Embryonic facial prominence (tissue), 1 donor: ENCODE data around the gene EHMT1.
"Not testable (repeated sequence)": the region's sequence is repeated elsewhere in the genome, so short reads cannot be mapped to it uniquely, and the experiment has no call there.

Experiments
- DNase-seq: peaks from one replicate; pipeline ENCODE4 v3.0.0-alpha.2; 2016; ENCODE audit errors: extremely low spot score

EHMT1 gene

GRCh38 chr9:137809040-137809576, 190.3 kb downstream of the EHMT1 start:
- no peak for DNase-seq

DNA sequence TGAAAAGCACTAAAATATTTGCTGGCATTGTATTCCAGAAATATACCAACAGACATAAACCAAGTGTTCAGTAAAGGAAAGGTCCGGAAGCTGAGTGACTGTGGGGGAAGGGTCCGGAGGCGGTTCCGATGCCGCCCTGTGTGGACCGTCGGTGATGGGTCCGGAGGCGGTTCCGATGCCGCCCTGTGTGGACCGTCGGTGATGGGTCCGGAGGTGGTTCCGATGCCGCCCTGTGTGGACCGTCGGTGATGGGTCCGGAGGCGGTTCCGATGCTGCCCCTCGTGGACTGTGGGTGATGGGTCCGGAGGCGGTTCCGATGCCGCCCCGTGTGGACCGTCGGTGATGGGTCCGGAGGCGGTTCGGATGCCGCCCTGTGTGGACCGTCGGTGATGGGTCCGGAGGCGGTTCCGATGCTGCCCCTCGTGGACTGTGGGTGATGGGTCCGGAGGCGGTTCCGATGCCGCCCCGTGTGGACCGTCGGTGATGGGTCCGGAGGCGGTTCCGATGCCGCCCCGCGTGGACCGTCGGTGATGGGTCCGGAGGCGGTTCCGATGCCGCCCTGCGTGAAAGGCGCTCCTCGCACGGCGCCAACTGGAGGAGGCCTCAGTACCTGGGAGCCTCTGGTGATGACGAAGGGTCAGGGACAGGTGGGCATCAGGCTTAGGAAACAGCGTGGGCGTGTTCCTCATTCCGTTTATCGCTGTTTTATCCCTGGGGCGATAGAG, 191.1 kb downstream of the EHMT1 start:
- DNase-seq: not testable (repeated sequence)

DNA sequence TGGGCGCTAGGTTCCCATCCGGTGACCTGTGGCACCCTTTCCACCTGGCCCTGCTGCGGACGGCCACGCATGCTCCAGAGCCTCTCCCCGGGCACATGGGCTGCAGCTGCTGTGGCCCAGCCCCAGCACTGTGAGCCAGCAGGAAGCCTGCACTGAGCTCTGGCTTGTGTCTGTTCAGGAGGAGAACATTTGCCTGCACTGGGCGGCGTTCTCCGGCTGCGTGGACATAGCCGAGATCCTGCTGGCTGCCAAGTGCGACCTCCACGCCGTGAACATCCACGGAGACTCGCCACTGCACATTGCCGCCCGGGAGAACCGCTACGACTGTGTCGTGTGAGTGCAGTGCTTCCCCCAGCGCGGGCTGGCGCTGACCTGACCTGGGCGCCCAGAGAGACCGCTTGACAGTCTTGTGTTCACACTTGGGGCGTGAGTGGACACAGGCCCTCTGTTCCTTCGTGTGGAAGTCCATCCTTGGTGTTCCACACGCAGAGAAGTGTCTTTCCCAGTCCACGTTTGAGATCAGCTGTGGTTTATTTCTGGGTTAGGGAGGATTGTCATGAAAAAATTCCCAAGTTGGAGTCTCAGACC, 192.6 kb downstream of the EHMT1 start:
- DNase-seq: no peak

GRCh38 chr9:137812356-137813023, 193.7 kb downstream of the EHMT1 start:
- DNase-seq: no peak

DNA sequence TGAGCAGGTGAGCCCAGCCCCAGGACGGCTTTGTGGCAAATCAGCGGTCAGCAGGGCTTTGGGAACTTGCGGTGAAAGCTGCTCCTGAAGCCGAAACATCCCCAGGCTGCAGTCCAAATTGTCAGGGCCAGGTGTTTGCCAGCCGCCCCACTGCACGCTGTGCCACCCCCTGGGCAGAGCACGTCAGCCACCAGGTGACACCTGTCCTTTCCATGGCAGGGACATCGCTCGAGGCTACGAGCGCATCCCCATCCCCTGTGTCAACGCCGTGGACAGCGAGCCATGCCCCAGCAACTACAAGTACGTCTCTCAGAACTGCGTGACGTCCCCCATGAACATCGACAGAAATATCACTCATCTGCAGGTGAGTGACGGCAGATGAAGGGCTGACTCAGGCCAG, 194.4 kb downstream of the EHMT1 start:
- DNase-seq: no peak

GRCh38 chr9:137813651-137814415, 195.0 kb downstream of the EHMT1 start:
- DNase-seq: no peak

DNA sequence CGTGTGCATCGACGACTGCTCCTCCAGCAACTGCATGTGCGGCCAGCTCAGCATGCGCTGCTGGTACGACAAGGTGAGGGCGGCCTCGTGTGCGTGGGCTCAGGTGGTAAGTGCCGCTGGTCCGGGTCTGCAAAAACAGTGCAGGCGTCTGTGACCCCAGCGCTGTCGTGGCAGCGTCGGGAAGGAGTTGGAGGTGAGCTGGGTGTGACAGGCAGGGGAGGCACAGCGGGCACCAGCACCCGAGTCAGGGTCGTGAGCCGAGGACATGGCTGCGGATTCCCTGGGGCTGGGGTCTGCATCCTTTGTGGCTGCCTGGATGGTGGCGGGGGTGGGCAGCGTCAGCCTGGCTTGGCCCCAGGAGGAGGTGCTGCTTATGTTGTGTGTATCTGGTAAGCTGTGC, 195.6 kb downstream of the EHMT1 start:
- DNase-seq: no peak

GRCh38 chr9:137814841-137815240, 196.0 kb downstream of the EHMT1 start:
- no peak for DNase-seq

DNA sequence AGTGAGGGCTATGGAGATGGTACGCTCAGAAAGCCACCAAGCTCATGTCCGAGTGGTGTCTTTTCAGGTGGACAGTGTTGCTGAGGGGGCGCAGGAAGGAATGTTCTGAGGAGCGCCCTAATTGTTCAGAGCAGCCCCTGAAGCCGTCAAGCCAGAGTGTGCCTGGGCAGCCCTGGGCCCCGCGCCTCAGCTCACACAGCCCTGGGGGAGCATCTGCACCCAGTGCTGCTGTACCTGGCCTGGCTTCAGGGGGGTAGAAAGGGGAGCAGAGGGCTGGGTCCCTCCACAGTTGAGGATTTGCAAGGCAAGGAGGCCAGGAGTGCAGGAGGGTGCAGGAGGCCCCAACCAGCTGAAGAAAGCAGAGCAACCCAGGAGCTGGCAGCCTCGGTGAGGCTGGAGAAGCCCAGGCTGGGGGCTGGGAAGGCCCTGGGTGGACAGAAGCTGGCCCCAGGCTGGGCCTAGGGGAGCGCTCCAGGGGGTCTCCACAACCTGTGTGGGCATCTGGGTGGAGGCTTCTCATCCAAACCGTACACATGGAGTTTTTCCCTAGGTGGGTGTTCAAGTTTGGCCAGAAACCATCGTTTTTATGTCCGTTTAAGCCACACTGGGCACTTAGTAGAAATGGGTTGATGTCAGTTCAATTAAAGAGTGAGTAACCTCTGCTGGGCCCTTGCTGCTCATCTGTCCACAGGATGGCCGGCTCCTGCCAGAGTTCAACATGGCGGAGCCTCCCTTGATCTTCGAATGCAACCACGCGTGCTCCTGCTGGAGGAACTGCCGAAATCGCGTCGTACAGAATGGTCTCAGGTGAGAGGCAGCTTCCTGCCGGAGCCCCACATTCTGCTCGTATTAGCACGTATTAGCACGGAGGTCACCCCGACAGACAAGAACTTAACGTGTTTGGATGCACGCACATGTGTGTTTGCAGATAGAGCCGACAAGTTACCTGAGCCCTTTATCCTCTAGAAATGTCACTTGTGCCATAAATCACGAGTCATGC, 196.8 kb downstream of the EHMT1 start:
- no peak for DNase-seq

GRCh38 chr9:137816531-137817235, 197.9 kb downstream of the EHMT1 start:
- DNase-seq: no peak

DNA sequence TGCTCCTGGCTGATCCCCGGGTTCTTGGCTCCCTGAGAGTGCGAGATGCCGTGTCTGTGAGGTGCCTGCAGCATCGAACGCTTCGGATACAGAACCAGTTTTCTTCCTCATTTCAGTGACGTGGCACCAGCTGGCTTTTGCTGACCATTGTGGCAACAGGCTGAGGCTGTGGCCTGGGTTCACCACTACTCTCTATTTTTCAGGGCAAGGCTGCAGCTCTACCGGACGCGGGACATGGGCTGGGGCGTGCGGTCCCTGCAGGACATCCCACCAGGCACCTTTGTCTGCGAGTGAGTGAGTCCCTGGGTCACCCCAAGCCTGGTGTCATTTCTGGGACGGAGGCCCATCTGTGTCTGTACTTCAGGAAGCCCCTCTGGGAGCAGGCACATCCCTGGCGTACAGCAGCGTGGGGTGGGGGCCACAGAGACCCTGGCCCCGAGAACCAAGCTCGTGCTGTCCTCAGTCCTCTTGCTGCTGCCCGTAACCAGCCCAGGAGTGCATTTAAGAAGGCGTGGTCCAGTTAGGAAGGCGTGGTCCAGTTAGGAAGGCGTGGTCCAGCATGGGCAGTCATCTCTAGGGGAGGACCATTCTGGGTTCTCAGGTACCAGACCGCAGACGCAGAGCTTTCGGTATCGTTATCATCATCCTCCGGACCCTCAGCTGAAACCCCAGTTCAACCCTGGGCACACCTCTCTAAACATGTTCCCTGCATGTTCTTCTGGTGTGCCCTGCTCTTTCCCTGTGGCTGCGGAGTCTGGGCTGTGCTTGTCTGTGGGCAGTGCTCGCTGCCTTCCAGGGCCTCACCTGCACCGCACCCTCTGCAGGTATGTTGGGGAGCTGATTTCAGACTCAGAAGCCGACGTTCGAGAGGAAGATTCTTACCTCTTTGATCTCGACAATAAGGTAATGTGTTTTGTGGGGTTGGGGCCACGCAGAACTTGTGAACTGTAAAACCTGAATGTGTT, 198.7 kb downstream of the EHMT1 start:
- DNase-seq: no peak

DNA sequence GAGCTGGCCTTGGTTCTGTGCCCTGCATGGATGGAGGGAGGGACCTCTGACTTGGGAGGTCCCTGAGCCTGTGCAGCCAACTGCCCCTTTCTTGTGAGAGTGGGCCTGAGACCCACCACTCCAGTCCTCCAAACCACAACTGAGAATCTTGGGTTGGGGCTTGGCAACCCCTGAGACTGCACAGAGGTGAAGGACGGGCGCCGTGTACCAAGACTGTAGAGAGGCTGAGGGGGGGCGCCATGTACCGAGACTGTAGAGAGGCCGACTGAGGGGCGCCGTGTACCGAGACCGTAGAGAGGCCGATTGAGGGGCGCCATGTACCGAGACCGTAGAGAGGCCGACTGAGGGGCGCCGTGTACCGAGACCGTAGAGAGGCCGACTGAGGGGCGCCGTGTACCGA, 199.5 kb downstream of the EHMT1 start:
- no peak for DNase-seq

DNA sequence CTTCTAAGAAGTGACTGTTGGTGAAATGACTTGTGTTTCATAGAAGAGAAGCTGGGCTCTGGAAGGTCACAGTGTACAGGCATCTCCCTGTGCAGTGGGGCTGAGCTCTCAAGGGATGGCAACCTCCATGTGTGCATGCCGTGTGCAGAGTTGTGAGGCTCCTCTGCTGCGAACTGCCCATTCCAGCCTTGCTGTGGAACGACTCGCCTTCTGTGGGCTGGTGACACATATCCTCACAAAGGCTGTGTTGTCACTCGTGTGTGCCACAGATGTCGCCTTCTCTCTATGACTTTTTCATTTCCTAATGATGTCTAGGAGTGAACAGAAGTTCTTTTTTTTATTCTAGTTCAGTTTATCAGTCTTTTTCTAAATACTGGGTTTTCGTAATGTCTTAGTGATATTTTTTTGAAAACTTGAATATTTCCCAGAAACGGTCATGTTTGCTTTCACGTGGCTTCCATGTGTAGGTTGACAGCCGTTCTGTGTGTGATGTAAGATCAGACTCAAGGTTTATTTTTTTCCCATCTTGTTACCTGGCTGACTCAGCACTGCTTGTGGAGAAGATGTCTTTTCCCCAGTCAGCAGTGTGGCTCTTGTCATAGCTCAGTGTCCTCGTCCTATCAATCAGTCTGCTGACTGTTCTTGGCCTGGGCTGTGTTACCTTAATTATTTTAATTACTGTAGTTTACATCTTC, 201.5 kb downstream of the EHMT1 start:
- DNase-seq: no peak

- DNase-seq: no peak
Observed at GRCh38 chr9:137823986-137824771, 205.4 kb downstream of the EHMT1 start.

GRCh38 chr9:137825324-137825989, 206.7 kb downstream of the EHMT1 start:
- no peak for DNase-seq

GRCh38 chr9:137827908-137828526, 209.2 kb downstream of the EHMT1 start:
- DNase-seq: no peak
